ENCODE results near the gene SLC25A40.

DNA sequence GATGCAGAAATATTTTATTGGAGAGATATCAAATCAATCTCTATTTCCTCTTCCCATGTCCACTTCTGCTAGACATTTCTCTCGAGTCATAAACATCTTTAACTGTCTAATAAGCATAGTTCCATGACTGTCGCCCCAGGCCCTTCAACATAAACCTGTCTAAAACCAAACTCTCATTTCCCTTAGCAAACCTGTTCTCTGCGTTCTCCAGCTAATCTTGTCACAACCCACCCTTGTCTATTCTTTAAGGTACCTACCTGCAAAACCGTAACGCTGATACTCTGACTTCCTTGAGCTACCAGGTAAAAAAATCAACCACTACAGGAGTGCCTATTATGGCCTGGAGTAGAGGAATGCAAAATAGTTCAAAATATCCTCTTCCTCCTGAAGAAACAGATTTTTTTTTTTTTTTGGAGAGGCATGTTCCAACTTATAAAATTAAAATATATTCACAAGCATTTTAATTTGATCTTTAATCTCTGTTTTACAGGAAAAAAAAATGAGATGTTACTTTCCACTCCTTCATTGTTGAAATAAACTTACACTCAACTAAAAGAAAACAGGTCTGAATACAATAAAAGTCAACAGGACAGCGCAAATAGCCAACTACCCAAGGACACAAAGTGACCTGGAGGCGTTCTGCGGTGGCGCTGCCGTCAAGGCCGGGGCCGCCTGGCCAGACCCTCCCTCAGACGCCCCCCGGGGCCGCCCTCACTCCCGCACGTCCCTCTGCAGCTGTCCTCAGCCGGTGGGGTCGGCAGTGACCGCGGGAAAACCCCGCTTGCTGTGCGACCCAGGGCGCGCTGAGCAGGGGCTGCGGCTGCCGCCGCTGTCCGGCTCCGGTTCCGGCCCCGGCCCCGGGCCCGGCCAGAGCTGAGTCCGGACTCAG, 765 bp downstream of the SLC25A40 start:
- no peak for TF ChIP-seq GLIS3 (CRISPR knock-in tag; IDR thresholded peaks at IDR 0.05)
- no peak for TF ChIP-seq ISL1 (CRISPR knock-in tag; IDR thresholded peaks at IDR 0.05)
- no peak for TF ChIP-seq ZFP30 (CRISPR knock-in tag; IDR thresholded peaks at IDR 0.05)

All from SK-N-SH treated with all-trans-retinoic acid at 6 μM for 48 hours (cell line).